IPS-20b (cell line): ENCODE measurements around the gene ZNF276.
"Not testable (repeated sequence)": the region's sequence is repeated elsewhere in the genome, so short reads cannot be mapped to it uniquely, and the experiment has no call there.

Experiments used
- H3K27ac ChIP-seq: one replicate; pipeline ENCODE4 v1.5.1; 2013; ENCODE audit warnings: low read length
- H3K27me3 ChIP-seq: 2 replicates; pipeline ENCODE4 v1.6.1; 2013; ENCODE audit warnings: mild to moderate bottlenecking, low read length, inconsistent platforms; ENCODE audit not compliant: insufficient read depth
- H3K36me3 ChIP-seq: 2 replicates; pipeline ENCODE4 v1.6.1; 2013; ENCODE audit warnings: low read depth, mild to moderate bottlenecking, inconsistent platforms, low read length, moderate library complexity; ENCODE audit not compliant: insufficient read depth
- H3K4me1 ChIP-seq: 2 replicates; pipeline ENCODE4 v1.6.1; 2013; ENCODE audit warnings: mild to moderate bottlenecking, control low read depth, inconsistent platforms, low read length, moderate library complexity; ENCODE audit not compliant: insufficient read depth
- H3K4me3 ChIP-seq: 2 replicates; pipeline ENCODE4 v1.5.1; 2013; ENCODE audit warnings: mild to moderate bottlenecking, low read length, inconsistent platforms
- H3K9ac ChIP-seq: 2 replicates; pipeline ENCODE4 v1.6.1; 2013; ENCODE audit warnings: low read depth, mild to moderate bottlenecking, inconsistent platforms, low read length, moderate library complexity
- H3K9me3 ChIP-seq: 2 replicates; pipeline ENCODE4 v1.6.1; 2013; ENCODE audit warnings: mild to moderate bottlenecking, low read depth, low read length, inconsistent platforms; ENCODE audit not compliant: insufficient read depth

Gene ZNF276

GRCh38 chr16:89690392-89690901 lies 30.9 kb upstream of the ZNF276 start:
- 0 out of 2 replicates have a peak, but pooled peaks cover 6% of the 10 kb centered on the region for H3K4me1 ChIP-seq
- H3K9ac ChIP-seq, result no peak overlapping the region
- peaks cover 6% of the 10 kb centered on the region for H3K9me3 ChIP-seq
- no peaks in the 10 kb centered on the region for H3K27me3 ChIP-seq
- peaks cover 51% of the 10 kb centered on the region for H3K36me3 ChIP-seq
- no peak overlapping the region for H3K4me3 ChIP-seq
- no peak overlapping the region for H3K27ac ChIP-seq

GRCh38 chr16:89691231-89691985 lies 29.9 kb upstream of the ZNF276 start:
- Histone ChIP-seq H3K9ac (no peak overlapping the region), H3K36me3 (peaks cover 53% of the 10 kb centered on the region), H3K27me3 (no peaks in the 10 kb centered on the region), H3K4me1 (0 out of 2 replicates have a peak, but pooled peaks cover 6% of the 10 kb centered on the region), H3K9me3 (no peaks in the 10 kb centered on the region), H3K4me3 (no peak overlapping the region), H3K27ac (no peak overlapping the region)

- H3K4me1 ChIP-seq, result 0 out of 2 replicates have a peak, but pooled peaks cover 6% of the 10 kb centered on the region
- no peak overlapping the region for H3K9ac ChIP-seq
- no peaks in the 10 kb centered on the region for H3K27me3 ChIP-seq
- peaks cover 56% of the 10 kb centered on the region for H3K36me3 ChIP-seq
- no peaks in the 10 kb centered on the region for H3K9me3 ChIP-seq
- H3K4me3 ChIP-seq, result no peak overlapping the region
- H3K27ac ChIP-seq, result no peak overlapping the region
Measured at GRCh38 chr16:89691986-89692569, 29.3 kb upstream of the ZNF276 start.

GRCh38 chr16:89693289-89693731 lies 28.0 kb upstream of the ZNF276 start:
- Histone ChIP-seq H3K9me3 (no peaks in the 10 kb centered on the region), H3K9ac (no peak overlapping the region), H3K4me1 (no peaks in the 10 kb centered on the region), H3K36me3 (peaks cover 60% of the 10 kb centered on the region), H3K27ac (no peak overlapping the region), H3K27me3 (no peaks in the 10 kb centered on the region), H3K4me3 (no peak overlapping the region)

GRCh38 chr16:89693931-89694783 lies 27.2 kb upstream of the ZNF276 start:
- Histone ChIP-seq H3K36me3 (peaks cover 58% of the 10 kb centered on the region), H3K9me3 (no peaks in the 10 kb centered on the region), H3K4me3 (no peak overlapping the region), H3K4me1 (no peaks in the 10 kb centered on the region; the same call in 1 of the 2 replicates), H3K27ac (no peak overlapping the region), H3K9ac (no peak overlapping the region), H3K27me3 (no peaks in the 10 kb centered on the region)

GRCh38 chr16:89694784-89695085 lies 26.6 kb upstream of the ZNF276 start:
- not testable (repeated sequence) for H3K9me3 ChIP-seq, H3K27ac ChIP-seq, H3K9ac ChIP-seq, H3K4me3 ChIP-seq, H3K4me1 ChIP-seq, H3K27me3 ChIP-seq
- H3K36me3 ChIP-seq, result peaks cover 52% of the 10 kb centered on the region

- H3K36me3 ChIP-seq, result peaks cover 46% of the 10 kb centered on the region
Measured at GRCh38 chr16:89695086-89695874, 26.1 kb upstream of the ZNF276 start.

GRCh38 chr16:89695875-89696669 lies 25.3 kb upstream of the ZNF276 start:
- Histone ChIP-seq H3K9me3 (no peaks in the 10 kb centered on the region), H3K27me3 (peaks cover 5% of the 10 kb centered on the region; the same call in 1 of the 2 replicates), H3K4me3 (no peak overlapping the region), H3K9ac (no peak overlapping the region), H3K27ac (no peak overlapping the region), H3K36me3 (peaks cover 41% of the 10 kb centered on the region), H3K4me1 (peaks cover 4% of the 10 kb centered on the region; the same call in 1 of the 2 replicates)

More at GRCh38 chr16:89695086-89695874, 26.1 kb upstream of the ZNF276 start:
- no peaks in the 10 kb centered on the region for H3K27me3 ChIP-seq
- H3K27ac ChIP-seq, result no peak overlapping the region
- H3K9me3 ChIP-seq, result no peaks in the 10 kb centered on the region
- H3K9ac ChIP-seq, result no peak overlapping the region
- no peak overlapping the region for H3K4me3 ChIP-seq
- peaks cover 4% of the 10 kb centered on the region; the same call in 1 of the 2 replicates for H3K4me1 ChIP-seq

- no peak overlapping the region for H3K27ac ChIP-seq
- H3K36me3 ChIP-seq, result peaks cover 35% of the 10 kb centered on the region
- no peak overlapping the region for H3K9ac ChIP-seq
- H3K9me3 ChIP-seq, result no peaks in the 10 kb centered on the region
- H3K27me3 ChIP-seq, result peaks cover 5% of the 10 kb centered on the region; the same call in 1 of the 2 replicates
- H3K4me1 ChIP-seq, result peaks cover 4% of the 10 kb centered on the region; the same call in 1 of the 2 replicates
- no peak overlapping the region for H3K4me3 ChIP-seq
Measured at GRCh38 chr16:89696670-89697128, 24.6 kb upstream of the ZNF276 start.

GRCh38 chr16:89697161-89697615 lies 24.1 kb upstream of the ZNF276 start:
- no peaks in the 10 kb centered on the region for H3K9me3 ChIP-seq
- peaks cover 30% of the 10 kb centered on the region for H3K36me3 ChIP-seq
- no peak overlapping the region for H3K27ac ChIP-seq
- H3K9ac ChIP-seq, result no peak overlapping the region
- peaks cover 4% of the 10 kb centered on the region; the same call in 1 of the 2 replicates for H3K4me1 ChIP-seq
- no peak overlapping the region for H3K4me3 ChIP-seq
- peaks cover 5% of the 10 kb centered on the region; the same call in 1 of the 2 replicates for H3K27me3 ChIP-seq
